ENCODE measurements around the gene NEK4.

The NEK4 gene

GRCh38 chr3:52705688-52706686 lies 64.8 kb downstream of the NEK4 start, which contains the start of the genes GLT8D1 and SPCS1 (continued):
- TF ChIP-seq ZNF843 (tag by site-specific recombination; IDR thresholded peaks at IDR 0.05) (no peak), YY1 (tag by site-specific recombination; IDR thresholded peaks at IDR 0.05) (peak; percentile 82), KLF10 (tag by site-specific recombination; IDR thresholded peaks at IDR 0.05) (no peak), MYNN (tag by site-specific recombination; IDR thresholded peaks at IDR 0.05; ENCODE audit: borderline replicate concordance) (peak; percentile 96), ZNF777 (tag by site-specific recombination; IDR thresholded peaks at IDR 0.05; ENCODE audit: borderline replicate concordance) (no peak), ZNF146 (tag by site-specific recombination; IDR thresholded peaks at IDR 0.05) (peak; percentile 2; the same call in 1 of the 2 replicates), REPIN1 (tag by site-specific recombination; IDR thresholded peaks at IDR 0.05; ENCODE audit: low read depth) (no peak), ZFHX2 (tag by site-specific recombination; conservative IDR thresholded peaks at IDR 0.05) (peak; percentile 85), ATF2 (tag by site-specific recombination; IDR thresholded peaks at IDR 0.05; ENCODE audit: low read depth) (no peak), TCF7L2 (IDR thresholded peaks at IDR 0.05; ENCODE audit: borderline replicate concordance, low read depth, low read length) (no peak), ZNF658 (tag by site-specific recombination; IDR thresholded peaks at IDR 0.05) (no peak), ZBTB48 (tag by site-specific recombination; IDR thresholded peaks at IDR 0.05) (no peak), ZNF530 (tag by site-specific recombination; IDR thresholded peaks at IDR 0.05; ENCODE audit: low read depth) (no peak), KLF1 (tag by site-specific recombination; IDR thresholded peaks at IDR 0.05) (0 out of 2 replicates have a peak, but pooled peaks have one; percentile 8), ZNF121 (tag by site-specific recombination; IDR thresholded peaks at IDR 0.05) (0 out of 2 replicates have a peak, but pooled peaks have one; percentile 7), ZNF548 (tag by site-specific recombination; IDR thresholded peaks at IDR 0.05) (no peak), MEIS1 (CRISPR knock-in tag; IDR thresholded peaks at IDR 0.05; ENCODE audit: borderline replicate concordance) (no peak), ZNF776 (tag by site-specific recombination; IDR thresholded peaks at IDR 0.05; ENCODE audit: borderline replicate concordance) (no peak), ZNF2 (tag by site-specific recombination; IDR thresholded peaks at IDR 0.05) (peak; percentile 71; the same call in 1 of the 2 replicates), YY2 (tag by site-specific recombination; IDR thresholded peaks at IDR 0.05) (peak; percentile 90), SP7 (tag by site-specific recombination; IDR thresholded peaks at IDR 0.05) (peak; percentile 66), ZNF211 (tag by site-specific recombination; IDR thresholded peaks at IDR 0.05; ENCODE audit: low read depth) (no peak), ZNF311 (tag by site-specific recombination; IDR thresholded peaks at IDR 0.05; ENCODE audit: borderline replicate concordance) (no peak), ZNF274 (IDR thresholded peaks at IDR 0.05; ENCODE audit: low read length) (no peak), ZNF274 (tag by site-specific recombination; IDR thresholded peaks at IDR 0.05; ENCODE audit: borderline replicate concordance) (no peak), ZNF350 (tag by site-specific recombination; IDR thresholded peaks at IDR 0.05) (no peak)
- TF ChIP-seq, protein P1, sequence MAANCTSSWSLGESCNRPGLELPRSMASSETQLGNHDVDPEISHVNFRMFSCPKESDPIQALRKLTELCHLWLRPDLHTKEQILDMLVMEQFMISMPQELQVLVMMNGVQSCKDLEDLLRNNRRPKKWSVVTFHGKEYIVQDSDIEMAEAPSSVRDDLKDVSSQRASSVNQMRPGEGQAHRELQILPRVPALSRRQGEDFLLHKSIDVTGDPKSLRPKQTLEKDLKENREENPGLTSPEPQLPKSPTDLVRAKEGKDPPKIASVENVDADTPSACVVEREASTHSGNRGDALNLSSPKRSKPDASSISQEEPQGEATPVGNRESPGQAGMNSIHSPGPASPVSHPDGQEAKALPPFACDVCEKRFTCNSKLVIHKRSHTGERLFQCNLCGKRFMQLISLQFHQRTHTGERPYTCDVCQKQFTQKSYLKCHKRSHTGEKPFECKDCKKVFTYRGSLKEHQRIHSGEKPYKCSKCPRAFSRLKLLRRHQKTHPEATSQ (tag by site-specific recombination; IDR thresholded peaks at IDR 0.05), result no peak
- TF ChIP-seq, protein P2, sequence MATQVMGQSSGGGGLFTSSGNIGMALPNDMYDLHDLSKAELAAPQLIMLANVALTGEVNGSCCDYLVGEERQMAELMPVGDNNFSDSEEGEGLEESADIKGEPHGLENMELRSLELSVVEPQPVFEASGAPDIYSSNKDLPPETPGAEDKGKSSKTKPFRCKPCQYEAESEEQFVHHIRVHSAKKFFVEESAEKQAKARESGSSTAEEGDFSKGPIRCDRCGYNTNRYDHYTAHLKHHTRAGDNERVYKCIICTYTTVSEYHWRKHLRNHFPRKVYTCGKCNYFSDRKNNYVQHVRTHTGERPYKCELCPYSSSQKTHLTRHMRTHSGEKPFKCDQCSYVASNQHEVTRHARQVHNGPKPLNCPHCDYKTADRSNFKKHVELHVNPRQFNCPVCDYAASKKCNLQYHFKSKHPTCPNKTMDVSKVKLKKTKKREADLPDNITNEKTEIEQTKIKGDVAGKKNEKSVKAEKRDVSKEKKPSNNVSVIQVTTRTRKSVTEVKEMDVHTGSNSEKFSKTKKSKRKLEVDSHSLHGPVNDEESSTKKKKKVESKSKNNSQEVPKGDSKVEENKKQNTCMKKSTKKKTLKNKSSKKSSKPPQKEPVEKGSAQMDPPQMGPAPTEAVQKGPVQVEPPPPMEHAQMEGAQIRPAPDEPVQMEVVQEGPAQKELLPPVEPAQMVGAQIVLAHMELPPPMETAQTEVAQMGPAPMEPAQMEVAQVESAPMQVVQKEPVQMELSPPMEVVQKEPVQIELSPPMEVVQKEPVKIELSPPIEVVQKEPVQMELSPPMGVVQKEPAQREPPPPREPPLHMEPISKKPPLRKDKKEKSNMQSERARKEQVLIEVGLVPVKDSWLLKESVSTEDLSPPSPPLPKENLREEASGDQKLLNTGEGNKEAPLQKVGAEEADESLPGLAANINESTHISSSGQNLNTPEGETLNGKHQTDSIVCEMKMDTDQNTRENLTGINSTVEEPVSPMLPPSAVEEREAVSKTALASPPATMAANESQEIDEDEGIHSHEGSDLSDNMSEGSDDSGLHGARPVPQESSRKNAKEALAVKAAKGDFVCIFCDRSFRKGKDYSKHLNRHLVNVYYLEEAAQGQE (tag by site-specific recombination; IDR thresholded peaks at IDR 0.05), result 0 out of 2 replicates have a peak, but pooled peaks have one; percentile 24
